Neural cell (in vitro differentiated cells): ENCODE data around the gene IDI1. TPM values are rescaled to one million over a fixed set of nuclear protein-coding genes. Genes with fewer than 3 reads are reported as not detected.

Experiments
- H2AFZ ChIP-seq: fragments of 200-600, 300-800 bp; sonication (generic), shearing (Covaris generic); 2 replicates; pipeline ENCODE4 v1.6.0; 2014; ENCODE audit warnings: low read depth, mild to moderate bottlenecking, antibody characterized with exemption, low read length, moderate library complexity
- H3F3A ChIP-seq: fragments of 200-600 bp; shearing (Covaris generic); 2 replicates; pipeline ENCODE4 v1.6.1; 2016; ENCODE audit warnings: mild to moderate bottlenecking, moderate library complexity, mixed read lengths, antibody characterized with exemption, low read length; ENCODE audit not compliant: insufficient read depth, poor library complexity, severe bottlenecking
- H3K27ac ChIP-seq: fragments of 200-600, 300-800 bp; sonication (generic), shearing (Covaris generic); 2 replicates; pipeline ENCODE4 v1.5.1; 2014; ENCODE audit warnings: mild to moderate bottlenecking, low read length, moderate library complexity
- H3K27me3 ChIP-seq: fragments of 300-800, 200-600 bp; sonication (generic), shearing (Covaris generic); 2 replicates; pipeline ENCODE4 v1.6.0; 2014; ENCODE audit warnings: mild to moderate bottlenecking, low read depth, low read length, moderate library complexity; ENCODE audit not compliant: insufficient read depth
- H3K36me3 ChIP-seq: fragments of 300-800, 200-600 bp; sonication (generic), shearing (Covaris generic); 2 replicates; pipeline ENCODE4 v1.5.1; 2014; ENCODE audit warnings: mild to moderate bottlenecking, antibody characterized with exemption, low read length, moderate library complexity; ENCODE audit not compliant: insufficient read depth
- H3K4me2 ChIP-seq: fragments of 300-800, 200-600 bp; sonication (generic), shearing (Covaris generic); 2 replicates; pipeline ENCODE4 v1.6.0; 2014; ENCODE audit warnings: mild to moderate bottlenecking, low read length
- H3K4me3 ChIP-seq: fragments of 300-800, 200-600 bp; sonication (generic), shearing (Covaris generic); 2 replicates; pipeline ENCODE4 v1.5.1; 2014; ENCODE audit warnings: mild to moderate bottlenecking, low read length, moderate library complexity
- H3K79me2 ChIP-seq: fragments of 200-600 bp; shearing (Covaris generic); replicated peaks from 2 replicates; pipeline ENCODE4 v1.6.0; 2014; ENCODE audit warnings: mild to moderate bottlenecking, low read length, moderate library complexity; ENCODE audit not compliant: insufficient read depth
- H3K9ac ChIP-seq: fragments of 300-800, 200-600 bp; sonication (generic), shearing (Covaris generic); 2 replicates; pipeline ENCODE4 v1.6.1; 2016; ENCODE audit warnings: mild to moderate bottlenecking, low read length, mixed read lengths
- H3K9me2 ChIP-seq: fragments of 200-600 bp; shearing (Covaris generic); 2 replicates; pipeline ENCODE4 v1.6.1; 2016; ENCODE audit warnings: mild to moderate bottlenecking, low read length, mixed read lengths; ENCODE audit not compliant: insufficient read depth
- H3K9me3 ChIP-seq: fragments of 200-600, 300-800 bp; sonication (generic), shearing (Covaris generic); 2 replicates; pipeline ENCODE4 v1.6.1; 2016; ENCODE audit warnings: mild to moderate bottlenecking, mixed run types, low read length, moderate library complexity, mixed read lengths
- H4K20me1 ChIP-seq: fragments of 200-600 bp; shearing (Covaris generic); 2 replicates; pipeline ENCODE4 v1.6.1; 2016; ENCODE audit warnings: mild to moderate bottlenecking, mixed run types; ENCODE audit not compliant: insufficient read depth
- CTCF ChIP-seq: fragments of 450-650 bp; IDR thresholded peaks from 2 replicates; pipeline ENCODE4 v1.5.1; 2014; ENCODE audit warnings: antibody characterized with exemption, mild to moderate bottlenecking, moderate library complexity; ENCODE audit not compliant: poor library complexity, severe bottlenecking
- EP300 ChIP-seq: fragments of 450-650 bp; conservative IDR thresholded peaks from 2 replicates; pipeline ENCODE4 v1.6.1; 2014; ENCODE audit warnings: antibody characterized with exemption, mild to moderate bottlenecking, moderate library complexity; ENCODE audit not compliant: poor library complexity, severe bottlenecking
- EZH2 ChIP-seq: fragments of 200-600, 300-800 bp; shearing (Covaris generic), sonication (generic); IDR thresholded peaks from 2 replicates; pipeline ENCODE4 v1.6.1; 2014; ENCODE audit warnings: antibody characterized with exemption, low read length, borderline replicate concordance, mild to moderate bottlenecking; ENCODE audit not compliant: insufficient read depth, poor library complexity, severe bottlenecking
- MXI1 ChIP-seq: fragments of 450-650 bp; conservative IDR thresholded peaks from 2 replicates; pipeline ENCODE4 v1.6.1; 2014; ENCODE audit warnings: antibody characterized with exemption, mild to moderate bottlenecking; ENCODE audit not compliant: poor library complexity, severe bottlenecking
- POLR2AphosphoS5 ChIP-seq: IDR thresholded peaks from 2 replicates; pipeline ENCODE4 v1.6.1; 2012
- RAD21 ChIP-seq: fragments of 450-650 bp; conservative IDR thresholded peaks from 2 replicates; pipeline ENCODE4 v1.6.1; 2014; ENCODE audit warnings: antibody characterized with exemption, mild to moderate bottlenecking, moderate library complexity
- REST ChIP-seq: IDR thresholded peaks from 2 replicates; pipeline ENCODE4 v1.6.1; 2012; ENCODE audit warnings: borderline replicate concordance
- SMC3 ChIP-seq: fragments of 450-650 bp; conservative IDR thresholded peaks from 2 replicates; pipeline ENCODE4 v1.6.1; 2014; ENCODE audit warnings: antibody characterized with exemption, mild to moderate bottlenecking, moderate library complexity; ENCODE audit not compliant: poor library complexity
- TAF1 ChIP-seq: IDR thresholded peaks from 2 replicates; pipeline ENCODE4 v1.6.1; 2012; ENCODE audit warnings: low read depth
- polyA plus RNA-seq: library from polyadenylated mRNA; depleted of rRNA; stranded (reverse); fragments of >200 nt; gene quantifications from 2 replicates; pipeline ENCODE4 v1.2.3, GENCODE V29; 2014

Gene IDI1
- polyA plus RNA-seq, 1 donor from 2014 or later, result 307 TPM

GRCh38 chr10:1086787-1087186, 37.9 kb upstream of the IDI1 start:
- H3K27ac ChIP-seq, result no peak overlapping the region
- H3K4me3 ChIP-seq, result no peak overlapping the region
- no peaks in the 10 kb centered on the region for H4K20me1 ChIP-seq
- H3K9ac ChIP-seq, result no peak overlapping the region
- no peak overlapping the region for H3K4me2 ChIP-seq
- TF ChIP-seq CTCF (no peak), TAF1 (no peak), SMC3 (no peak), EZH2 (no peak), MXI1 (no peak), REST (no peak), EP300 (no peak), POLR2AphosphoS5 (no peak)
- no peaks in the 10 kb centered on the region for H3K27me3 ChIP-seq
- no peaks in the 10 kb centered on the region for H3K9me3 ChIP-seq
- H3K79me2 ChIP-seq, result no peaks in the 10 kb centered on the region
- H3F3A ChIP-seq, result no peaks in the 10 kb centered on the region
- H2AFZ ChIP-seq, result no peak overlapping the region
- H3K9me2 ChIP-seq, result no peaks in the 10 kb centered on the region
- peaks cover 3% of the 10 kb centered on the region for H3K36me3 ChIP-seq

- Histone ChIP-seq H3K27me3 (no peaks in the 10 kb centered on the region), H3K9me3 (no peaks in the 10 kb centered on the region), H2AFZ (no peak overlapping the region), H3K9me2 (no peaks in the 10 kb centered on the region), H3K36me3 (peaks cover 3% of the 10 kb centered on the region), H4K20me1 (no peaks in the 10 kb centered on the region), H3F3A (no peaks in the 10 kb centered on the region), H3K9ac (no peak overlapping the region), H3K79me2 (no peaks in the 10 kb centered on the region), H3K4me2 (no peak overlapping the region), H3K4me3 (no peak overlapping the region), H3K27ac (no peak overlapping the region)
- TF ChIP-seq CTCF, result no peak
- no peak for TF ChIP-seq POLR2AphosphoS5
- no peak for TF ChIP-seq EP300
- no peak for TF ChIP-seq EZH2
- TF ChIP-seq REST, result no peak
- no peak for TF ChIP-seq TAF1
- no peak for TF ChIP-seq SMC3
- TF ChIP-seq RAD21, result no peak
- TF ChIP-seq MXI1, result no peak
Observed at GRCh38 chr10:1085258-1085657, 36.3 kb upstream of the IDI1 start.
